Calu3 (cell line): ENCODE measurements around the gene FATE1. TPM values are rescaled to one million over a fixed set of nuclear protein-coding genes. Genes with fewer than 3 reads are reported as not detected.

Experiments used
- BruUV-seq: library from RNA; stranded (reverse); fragments of 400-500 nt; replicated peaks from 2 replicates; lab custom pipeline; 2021; lab: Mats Ljungman, UMichigan
- CTCF ChIA-PET: fragments of 300-600 bp; sonication (Branson Sonifier 250); formaldehyde crosslinking; loops from one replicate; lab custom pipeline; 2022; ENCODE audit warnings: antibody characterized with exemption; lab: Charles Lee
- DNase-seq: peaks from one replicate; pipeline ENCODE4 v3.0.0; 2022
- H3K27ac Mint-ChIP-seq: one replicate; pipeline ENCODE4 v1.8.0; 2022; ENCODE audit warnings: mixed read lengths; ENCODE audit not compliant: unreplicated experiment
- H3K27me3 Mint-ChIP-seq: one replicate; pipeline ENCODE4 v1.8.0; 2022; ENCODE audit warnings: mixed read lengths; ENCODE audit not compliant: unreplicated experiment
- H3K36me3 Mint-ChIP-seq: one replicate; pipeline ENCODE4 v1.8.0; 2022; ENCODE audit warnings: mild to moderate bottlenecking, moderate library complexity, mixed read lengths; ENCODE audit not compliant: insufficient read depth, unreplicated experiment
- H3K4me1 Mint-ChIP-seq: one replicate; pipeline ENCODE4 v1.8.0; 2022; ENCODE audit warnings: mild to moderate bottlenecking, low read depth, mixed read lengths; ENCODE audit not compliant: unreplicated experiment
- H3K4me3 Mint-ChIP-seq: one replicate; pipeline ENCODE4 v1.8.0; 2022; ENCODE audit warnings: mild to moderate bottlenecking, low read depth, moderate library complexity, mixed read lengths; ENCODE audit not compliant: unreplicated experiment
- H3K9me3 Mint-ChIP-seq: one replicate; pipeline ENCODE4 v1.8.0; 2022; ENCODE audit warnings: low read depth, mixed read lengths; ENCODE audit not compliant: unreplicated experiment
- intact Hi-C: fragments of 100-400 bp; cut with micrococcal nuclease; formaldehyde crosslinking; loops from one replicate; pipeline ENCODE4 v1.10.0; 2022; ENCODE audit not compliant: unreplicated experiment
- total RNA-seq: library from RNA; stranded (reverse); gene quantifications from 2 replicates; pipeline ENCODE4 v1.2.3, GENCODE V29; 2022
- TF ChIP-seq, protein P1 (sequence below): fragments of 200-600 bp; IDR thresholded peaks from one replicate; pipeline ENCODE4 v1.8.0; 2022; ENCODE audit warnings: antibody characterized with exemption; ENCODE audit not compliant: unreplicated experiment

FATE1 gene
- total RNA-seq, 1 experiment from 2014 or later: not detected

DNA sequence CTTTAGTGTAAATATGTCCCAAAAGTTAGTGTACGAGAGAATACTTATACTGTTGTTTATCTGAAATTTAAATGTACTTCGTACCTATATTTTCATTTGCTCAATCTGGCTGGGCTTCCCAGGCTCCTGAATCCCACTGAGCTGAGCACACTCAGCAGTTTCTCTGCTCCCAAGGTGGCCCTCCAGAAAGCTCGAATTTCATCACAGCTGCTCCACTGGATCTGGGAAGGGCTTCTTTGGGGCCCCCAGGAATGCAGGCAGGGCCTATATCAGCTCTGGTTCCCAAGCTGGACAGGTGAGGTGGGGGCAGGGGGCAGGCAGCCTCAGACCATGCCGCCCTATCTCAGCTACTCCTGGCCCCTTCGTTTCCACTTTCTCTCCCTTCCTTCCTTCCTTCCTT is 1.5 kb upstream of the FATE1 start:
- intact Hi-C loops: loop anchor here (5.0 kb wide), 1 partner anchor 1103 kb away; no protein-coding TSS in a partner anchor
- CTCF ChIA-PET: no interaction called here
- TF ChIP-seq, protein P1, sequence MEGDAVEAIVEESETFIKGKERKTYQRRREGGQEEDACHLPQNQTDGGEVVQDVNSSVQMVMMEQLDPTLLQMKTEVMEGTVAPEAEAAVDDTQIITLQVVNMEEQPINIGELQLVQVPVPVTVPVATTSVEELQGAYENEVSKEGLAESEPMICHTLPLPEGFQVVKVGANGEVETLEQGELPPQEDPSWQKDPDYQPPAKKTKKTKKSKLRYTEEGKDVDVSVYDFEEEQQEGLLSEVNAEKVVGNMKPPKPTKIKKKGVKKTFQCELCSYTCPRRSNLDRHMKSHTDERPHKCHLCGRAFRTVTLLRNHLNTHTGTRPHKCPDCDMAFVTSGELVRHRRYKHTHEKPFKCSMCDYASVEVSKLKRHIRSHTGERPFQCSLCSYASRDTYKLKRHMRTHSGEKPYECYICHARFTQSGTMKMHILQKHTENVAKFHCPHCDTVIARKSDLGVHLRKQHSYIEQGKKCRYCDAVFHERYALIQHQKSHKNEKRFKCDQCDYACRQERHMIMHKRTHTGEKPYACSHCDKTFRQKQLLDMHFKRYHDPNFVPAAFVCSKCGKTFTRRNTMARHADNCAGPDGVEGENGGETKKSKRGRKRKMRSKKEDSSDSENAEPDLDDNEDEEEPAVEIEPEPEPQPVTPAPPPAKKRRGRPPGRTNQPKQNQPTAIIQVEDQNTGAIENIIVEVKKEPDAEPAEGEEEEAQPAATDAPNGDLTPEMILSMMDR: no peak
- no peak for DNase-seq
- Mint-ChIP-seq H3K27ac (no peak overlapping the region), H3K4me3 (no peak overlapping the region), H3K27me3 (peaks cover 36% of the 10 kb centered on the region), H3K36me3 (no peaks in the 10 kb centered on the region), H3K9me3 (no peaks in the 10 kb centered on the region), H3K4me1 (no peaks in the 10 kb centered on the region)
- BruUV-seq: no TSS peak

DNA sequence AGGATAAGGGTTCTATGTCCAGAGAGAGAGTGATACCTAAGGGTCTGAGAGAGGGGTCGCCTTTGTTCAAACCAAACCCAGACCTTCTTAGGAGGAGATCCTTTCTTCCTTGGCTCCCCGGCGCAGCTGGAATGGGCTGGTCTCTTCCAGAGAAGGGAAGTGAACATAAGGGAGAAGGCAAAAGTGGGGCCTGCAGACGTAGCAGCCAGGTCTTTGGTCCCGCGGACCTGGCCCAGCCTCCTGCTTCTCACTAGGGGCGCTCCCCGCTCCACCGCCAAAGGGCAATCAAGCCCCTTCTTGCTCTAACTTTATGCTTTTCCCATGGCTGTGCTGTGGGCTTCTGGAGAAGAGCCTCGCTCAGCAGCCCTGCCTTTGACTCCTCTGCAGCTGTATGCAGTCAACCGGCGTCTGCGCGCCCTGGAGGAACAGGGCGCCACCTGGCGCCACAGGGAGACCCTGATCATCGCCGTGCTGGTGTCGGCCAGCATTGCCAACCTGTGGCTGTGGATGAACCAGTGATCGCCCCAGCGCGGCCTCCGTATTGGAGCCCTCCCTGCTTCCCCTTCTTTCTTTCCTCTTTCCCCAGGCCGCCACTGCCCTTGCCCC is 6.5 kb downstream of the FATE1 start:
- Mint-ChIP-seq H3K27ac (no peak overlapping the region), H3K4me3 (no peak overlapping the region), H3K4me1 (no peaks in the 10 kb centered on the region), H3K36me3 (no peaks in the 10 kb centered on the region), H3K9me3 (no peaks in the 10 kb centered on the region), H3K27me3 (peaks cover 52% of the 10 kb centered on the region)
- CTCF ChIA-PET: no interaction called here
- intact Hi-C loops: no loop called here
- no TSS peak for BruUV-seq
- TF ChIP-seq, protein P1: peak; percentile 27
- peak; percentile 37 for DNase-seq

DNA sequence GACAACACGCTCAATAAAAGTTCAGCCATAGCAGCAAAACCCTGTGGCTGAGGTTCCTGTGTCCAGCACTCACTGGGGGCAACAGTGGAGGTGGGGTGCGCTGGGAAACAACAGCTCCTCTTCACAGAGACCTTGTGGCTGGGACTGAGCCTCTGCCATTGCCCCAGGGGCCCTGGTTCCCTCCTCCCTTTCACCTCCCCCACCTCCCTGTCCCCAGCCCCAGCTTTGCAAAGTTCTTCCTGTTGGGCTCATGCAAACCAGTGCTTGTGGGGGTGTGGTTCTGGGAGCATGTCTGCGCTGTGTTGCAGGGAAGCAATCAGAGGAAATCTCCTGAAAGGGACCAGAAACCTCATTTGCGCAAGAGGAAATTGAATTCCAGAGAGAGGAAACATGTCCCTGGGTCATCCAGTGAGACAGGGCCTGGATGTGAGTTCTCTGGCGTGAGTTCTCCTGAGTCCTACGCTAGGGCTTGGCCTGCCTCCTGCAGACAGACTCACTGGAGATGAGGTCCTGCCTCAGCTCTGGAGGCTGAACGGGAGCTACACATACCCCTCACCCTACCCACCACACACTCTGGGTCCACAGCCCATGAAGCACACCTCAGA is 7.4 kb downstream of the FATE1 start:
- no peak for DNase-seq
- Mint-ChIP-seq H3K4me1 (no peaks in the 10 kb centered on the region), H3K36me3 (no peaks in the 10 kb centered on the region), H3K27me3 (peaks cover 47% of the 10 kb centered on the region), H3K4me3 (no peak overlapping the region), H3K27ac (no peak overlapping the region), H3K9me3 (no peaks in the 10 kb centered on the region)
- intact Hi-C loops: no loop called here
- TF ChIP-seq, protein P1: no peak
- BruUV-seq: no TSS peak
- CTCF ChIA-PET: no interaction called here

DNA sequence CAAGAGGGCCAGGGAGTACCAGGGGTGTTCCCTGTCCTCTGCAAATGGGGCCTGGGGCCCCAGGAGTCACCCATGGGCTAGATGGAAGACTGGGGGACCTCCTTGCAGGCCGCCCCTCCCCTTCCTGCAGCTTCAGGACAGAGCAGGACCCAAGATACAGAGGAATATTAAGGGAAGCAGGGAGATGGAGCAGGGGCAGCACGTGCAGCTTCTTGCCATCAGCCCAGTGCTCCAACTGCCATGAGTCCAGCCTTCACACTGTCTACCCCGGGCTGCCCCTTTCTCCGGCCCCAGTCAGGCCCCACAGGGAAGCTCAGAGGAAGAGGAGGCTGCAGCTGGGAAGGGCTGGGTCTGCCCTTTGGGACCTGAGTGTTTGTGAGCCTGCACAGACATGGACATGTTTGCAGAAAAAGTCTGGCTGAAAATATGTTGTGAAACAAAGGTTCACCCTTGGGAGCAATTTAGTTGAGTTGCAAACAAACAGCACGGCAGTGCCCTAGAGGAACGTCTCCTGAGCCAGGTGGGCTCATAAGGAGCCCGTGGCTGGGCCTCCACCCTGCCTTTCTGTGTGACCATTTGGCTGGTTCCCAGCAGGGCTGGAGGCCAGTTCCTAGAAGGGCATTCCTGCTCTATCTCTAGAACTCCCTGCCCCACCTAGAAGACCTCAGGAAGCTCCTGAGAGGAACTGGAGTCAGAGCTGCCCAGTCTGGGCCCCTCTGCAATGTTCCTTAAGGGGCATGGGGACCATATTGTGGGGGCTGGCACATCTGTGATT is 8.9 kb downstream of the FATE1 start:
- Mint-ChIP-seq H3K4me3 (no peak overlapping the region), H3K36me3 (no peaks in the 10 kb centered on the region), H3K27me3 (peaks cover 52% of the 10 kb centered on the region), H3K9me3 (no peaks in the 10 kb centered on the region), H3K27ac (no peak overlapping the region), H3K4me1 (no peaks in the 10 kb centered on the region)
- TF ChIP-seq, protein P1: no peak
- CTCF ChIA-PET: no interaction called here
- intact Hi-C loops: no loop called here
- BruUV-seq: no TSS peak
- DNase-seq: no peak
